ENCODE measurements around the gene PRR16.

GRCh38 chr5:120582635-120583034 lies 118.5 kb downstream of the PRR16 start:
- TF ChIP-seq POLR2AphosphoS5 (IDR thresholded peaks at IDR 0.05) (no peak), POLR2A (IDR thresholded peaks at IDR 0.05) (no peak)
